ENCODE data around the gene SUMO1. TPM values are rescaled to one million over a fixed set of nuclear protein-coding genes. Genes with fewer than 3 reads are reported as not detected.
"Not testable (repeated sequence)": the region's sequence is repeated elsewhere in the genome, so short reads cannot be mapped to it uniquely, and the experiment has no call there.

SUMO1 gene
- total RNA-seq (91.2 TPM), polyA plus RNA-seq (ENCODE audit: insufficient read depth in 1 of 8, insufficient read length in 8 of 8, low replicate concordance in 1 of 8) (100 to 1,000 TPM in 4 of 8 donors, 10 to 100 TPM in 4; 92.4 to 125 (median 103) TPM)
- long read RNA-seq, donor 1, transcript SUMO1-203 (5 exons, 1,536 nt): major isoform, 33 of 36 reads
- long read RNA-seq, donor 1, partial matches to known transcripts: 0 of 36 reads
- long read RNA-seq, donor 1, other reads (novel, unspliced or antisense): 0 of 36 reads
- long read RNA-seq, donor 2, transcript SUMO1-203 (5 exons, 1,536 nt): major isoform, 11 of 12 reads
- long read RNA-seq, donor 2, partial matches to known transcripts: 0 of 12 reads
- long read RNA-seq, donor 2, other reads (novel, unspliced or antisense): 0 of 12 reads
- long read RNA-seq, donor 3, transcript SUMO1-203 (5 exons, 1,536 nt): major isoform, 59 of 66 reads
- long read RNA-seq, donor 3, partial matches to known transcripts: 0 of 66 reads
- long read RNA-seq, donor 3, other reads (novel, unspliced or antisense): 0 of 66 reads
- long read RNA-seq, donor 4, transcript SUMO1-203 (5 exons, 1,536 nt): major isoform, 31 of 35 reads
- long read RNA-seq, donor 4, partial matches to known transcripts: 0 of 35 reads
- long read RNA-seq, donor 4, other reads (novel, unspliced or antisense): 0 of 35 reads
- long read RNA-seq, donor 5, transcript SUMO1-203 (5 exons, 1,536 nt): major isoform, 122 of 136 reads
- long read RNA-seq, donor 5, partial matches to known transcripts: 0 of 136 reads
- long read RNA-seq, donor 5, other reads (novel, unspliced or antisense): 0 of 136 reads
- long read RNA-seq, donor 6, transcript SUMO1-202 (6 exons, 1,071 nt): minor isoform, 5 of 105 reads
- long read RNA-seq, donor 6, transcript SUMO1-203 (5 exons, 1,536 nt): major isoform, 96 of 105 reads
- long read RNA-seq, donor 6, partial matches to known transcripts: 0 of 105 reads
- long read RNA-seq, donor 6, other reads (novel, unspliced or antisense): 0 of 105 reads
- long read RNA-seq, donor 7, transcript SUMO1-203 (5 exons, 1,536 nt): major isoform, 60 of 66 reads
- long read RNA-seq, donor 7, partial matches to known transcripts: 0 of 66 reads
- long read RNA-seq, donor 7, other reads (novel, unspliced or antisense): 0 of 66 reads
- long read RNA-seq, donor 8, transcript SUMO1-203 (5 exons, 1,536 nt): major isoform, 57 of 98 reads
- long read RNA-seq, donor 8, partial matches to known transcripts: 36 of 98 reads
- long read RNA-seq, donor 8, other reads (novel, unspliced or antisense): 0 of 98 reads
- long read RNA-seq, donor 9, transcript SUMO1-203 (5 exons, 1,536 nt): major isoform, 42 of 45 reads
- long read RNA-seq, donor 9, partial matches to known transcripts: 0 of 45 reads
- long read RNA-seq, donor 9, other reads (novel, unspliced or antisense): 0 of 45 reads
- long read RNA-seq, donor 10, transcript SUMO1-203 (5 exons, 1,536 nt): major isoform, 76 of 276 reads
- long read RNA-seq, donor 10, transcript SUMO1-201 (4 exons, 831 nt): minor isoform, 5 of 276 reads
- long read RNA-seq, donor 10, partial matches to known transcripts: 192 of 276 reads
- long read RNA-seq, donor 10, other reads (novel, unspliced or antisense): 0 of 276 reads
- long read RNA-seq, donor 11, transcript SUMO1-203 (5 exons, 1,536 nt): major isoform, 58 of 61 reads
- long read RNA-seq, donor 11, partial matches to known transcripts: 0 of 61 reads
- long read RNA-seq, donor 11, other reads (novel, unspliced or antisense): 0 of 61 reads

DNA sequence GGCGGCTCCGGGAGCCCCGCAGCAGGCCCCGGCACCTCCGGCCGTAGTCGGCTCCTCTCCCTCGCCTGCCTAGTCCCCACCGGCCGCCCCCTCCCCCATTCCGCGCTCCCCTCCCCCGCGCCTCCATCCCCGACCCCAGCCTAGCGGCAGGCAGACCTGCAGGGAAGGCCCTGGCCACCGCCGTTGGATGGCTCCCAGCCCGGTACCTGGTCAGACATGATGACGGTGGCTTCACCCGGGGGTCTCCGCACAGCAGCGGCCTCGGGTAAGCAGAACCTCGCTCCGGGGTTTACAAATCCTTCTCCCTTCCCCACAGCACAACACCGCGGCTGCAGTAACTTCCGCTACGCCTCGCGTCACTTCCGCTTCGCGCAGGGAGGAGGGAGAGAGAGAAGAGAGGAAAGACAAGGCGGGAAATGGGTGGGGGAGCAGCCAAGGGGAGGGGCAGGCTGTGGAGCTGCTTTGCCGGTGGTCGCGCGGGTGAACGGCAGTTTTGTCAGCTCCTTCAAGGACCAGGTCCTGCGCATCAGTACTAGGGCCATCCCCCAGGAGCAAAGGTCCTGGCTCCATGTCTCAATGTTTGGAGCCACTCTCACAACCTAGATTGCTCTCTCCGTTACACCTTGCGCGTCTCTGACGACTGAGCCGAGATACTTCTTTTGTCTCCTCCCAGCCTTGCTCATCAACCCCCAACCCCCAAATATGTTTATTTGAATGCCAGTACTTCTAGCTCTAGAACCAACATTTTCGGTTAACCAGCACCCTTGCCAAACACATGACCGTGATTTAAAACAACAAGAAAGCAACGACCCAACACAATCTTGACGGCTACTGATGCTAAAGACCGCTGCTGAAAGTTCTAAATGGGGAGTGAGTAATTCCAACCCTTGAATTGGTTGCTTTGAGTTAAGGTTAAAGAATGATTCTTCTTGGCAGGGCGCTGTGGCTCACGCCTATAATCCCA lies at the start of gene SUMO1:
TSS of gene SUMO1 (minus strand) at position 364 of the 964 bp plus-strand sequence. CDS start at position 218, 146 bp downstream.
- Histone ChIP-seq H3K36me3 (ENCODE audit: control insufficient read depth, insufficient read depth, low read length) (no peaks in the 10 kb centered on the region), H3K27ac (ENCODE audit: low read length) (peak within 1 kb of the TSS; percentile 96), H3K4me3 (ENCODE audit: low read length) (peak within 1 kb of the TSS; percentile 98), H3K27me3 (ENCODE audit: control insufficient read depth, insufficient read depth, low read length) (peaks cover 3% of the 10 kb centered on the region), H3K4me1 (ENCODE audit: control insufficient read depth, insufficient read depth, low read length) (peaks cover 8% of the 10 kb centered on the region), H3K9me3 (replicated peaks; ENCODE audit: control insufficient read depth, low read depth, low read length) (no peaks in the 10 kb centered on the region)
- DNase-seq: peak; percentile 98
- under 1% methylated on average over 24 of the region's 54 CpGs for WGBS (ENCODE audit: insufficient coverage)

DNA sequence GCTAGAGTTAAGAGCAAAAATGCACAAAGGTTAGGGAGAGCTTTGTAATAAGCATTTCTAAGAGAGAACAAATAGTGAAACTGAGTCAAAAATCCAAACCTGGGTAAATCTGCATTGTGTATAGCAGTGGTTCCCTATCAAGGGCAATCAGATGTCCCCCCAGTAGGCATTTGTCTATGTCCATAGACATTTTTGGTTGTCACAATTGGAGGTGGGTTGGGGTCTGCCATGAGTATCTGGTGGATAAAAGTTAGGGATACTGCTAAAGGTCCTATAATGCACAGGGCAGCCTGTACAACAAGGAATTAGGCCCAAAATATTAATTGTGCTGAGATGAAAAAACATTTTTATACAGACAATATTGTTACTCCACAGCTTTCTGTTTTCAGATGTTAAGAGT lies 48.2 kb upstream of the SUMO1 start:
- H3K36me3 ChIP-seq (ENCODE audit: control insufficient read depth, insufficient read depth, low read length): peaks cover 57% of the 10 kb centered on the region
- no peaks in the 10 kb centered on the region for H3K27me3 ChIP-seq (ENCODE audit: control insufficient read depth, insufficient read depth, low read length)
- H3K4me1 ChIP-seq (ENCODE audit: control insufficient read depth, insufficient read depth, low read length): no peaks in the 10 kb centered on the region
- no peak overlapping the region for H3K4me3 ChIP-seq (ENCODE audit: low read length)
- H3K9me3 ChIP-seq (replicated peaks; ENCODE audit: control insufficient read depth, low read depth, low read length): no peaks in the 10 kb centered on the region
- no peak for DNase-seq
- H3K27ac ChIP-seq (ENCODE audit: low read length): no peak overlapping the region

- Histone ChIP-seq H3K9me3 (replicated peaks; ENCODE audit: control insufficient read depth, low read depth, low read length) (no peaks in the 10 kb centered on the region), H3K27me3 (ENCODE audit: control insufficient read depth, insufficient read depth, low read length) (no peaks in the 10 kb centered on the region), H3K4me1 (ENCODE audit: control insufficient read depth, insufficient read depth, low read length) (peaks cover 3% of the 10 kb centered on the region), H3K4me3 (ENCODE audit: low read length) (no peak overlapping the region), H3K27ac (ENCODE audit: low read length) (no peak overlapping the region), H3K36me3 (ENCODE audit: control insufficient read depth, insufficient read depth, low read length) (peaks cover 49% of the 10 kb centered on the region)
- no CpG with 5 or more reads among the region's 1 CpG for whole genome bisulfite sequencing (ENCODE audit: insufficient coverage)
- DNase-seq: peak; percentile 45
Measured at GRCh38 chr2:202278944-202279343, 40.5 kb upstream of the SUMO1 start.

DNA sequence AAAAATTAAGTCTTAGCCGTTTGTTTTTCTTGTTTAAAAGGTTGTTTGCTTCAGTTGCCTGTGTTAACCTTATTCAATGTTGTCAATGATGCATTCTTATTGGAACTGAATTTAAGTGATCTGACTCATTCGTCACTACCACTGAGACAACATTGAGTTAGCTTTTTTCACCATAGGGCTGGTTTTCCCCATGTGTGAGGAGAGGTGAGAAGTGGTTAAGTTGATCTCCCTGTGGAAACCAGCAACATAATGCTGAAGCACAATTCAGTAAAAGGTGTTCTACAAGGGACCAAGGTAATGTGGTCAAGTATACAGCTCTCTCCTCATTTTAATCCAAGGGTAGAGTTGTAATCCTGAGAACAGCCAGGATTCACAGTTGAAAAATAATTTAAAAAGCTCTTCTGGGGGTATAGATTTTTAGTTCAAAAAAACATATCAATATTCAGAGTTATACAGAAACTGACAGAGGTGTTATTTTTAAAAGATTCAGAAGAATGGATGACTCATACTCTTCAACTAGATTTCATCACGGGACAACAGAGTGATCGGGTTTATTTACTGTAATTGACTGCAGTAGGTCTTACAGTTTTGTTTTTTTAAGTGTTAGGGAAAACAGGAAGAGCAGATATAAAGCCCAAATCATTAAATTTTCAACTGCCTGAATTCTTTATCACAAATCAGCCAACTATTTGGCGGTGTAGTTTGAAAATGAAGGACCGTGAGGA lies 39.8 kb upstream of the SUMO1 start:
- Histone ChIP-seq H3K27ac (ENCODE audit: low read length) (no peak overlapping the region), H3K4me1 (ENCODE audit: control insufficient read depth, insufficient read depth, low read length) (peaks cover 3% of the 10 kb centered on the region), H3K4me3 (ENCODE audit: low read length) (no peak overlapping the region), H3K9me3 (replicated peaks; ENCODE audit: control insufficient read depth, low read depth, low read length) (no peaks in the 10 kb centered on the region), H3K27me3 (ENCODE audit: control insufficient read depth, insufficient read depth, low read length) (no peaks in the 10 kb centered on the region), H3K36me3 (ENCODE audit: control insufficient read depth, insufficient read depth, low read length) (peaks cover 43% of the 10 kb centered on the region)
- WGBS (ENCODE audit: insufficient coverage): no CpG with 5 or more reads among the region's 6 CpGs
- DNase-seq: no peak

- not testable (repeated sequence) for H3K27ac ChIP-seq (ENCODE audit: low read length); H3K9me3 ChIP-seq (replicated peaks; ENCODE audit: control insufficient read depth, low read depth, low read length); H3K4me1 ChIP-seq (ENCODE audit: control insufficient read depth, insufficient read depth, low read length); H3K27me3 ChIP-seq (ENCODE audit: control insufficient read depth, insufficient read depth, low read length); DNase-seq; H3K4me3 ChIP-seq (ENCODE audit: low read length)
- peaks cover 30% of the 10 kb centered on the region for H3K36me3 ChIP-seq (ENCODE audit: control insufficient read depth, insufficient read depth, low read length)
- 96% methylated on average over 3 of the region's 11 CpGs for WGBS (ENCODE audit: insufficient coverage)
Measured at GRCh38 chr2:202276078-202276720, 37.8 kb upstream of the SUMO1 start.

DNA sequence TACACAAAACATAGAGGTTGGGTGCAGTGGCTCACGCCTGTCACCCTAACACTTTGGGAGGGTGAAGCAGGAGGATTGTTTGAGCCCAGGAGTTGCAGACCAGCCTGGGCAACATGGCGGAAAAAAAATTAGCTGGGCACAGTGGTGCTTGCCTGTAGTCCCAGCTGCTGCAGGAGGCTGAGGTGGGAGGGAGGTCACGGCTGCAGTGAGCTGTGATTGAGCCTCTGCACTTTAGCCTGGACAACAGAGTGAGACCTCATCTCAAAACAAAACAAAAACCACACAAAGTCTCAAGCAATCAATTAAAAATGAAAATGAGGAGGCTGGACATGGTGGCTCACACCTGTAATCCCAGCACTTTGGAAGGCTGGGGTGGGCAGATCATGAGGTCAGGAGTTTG lies 32.1 kb upstream of the SUMO1 start:
- Histone ChIP-seq H3K4me3 (ENCODE audit: low read length) (no peak overlapping the region), H3K27me3 (ENCODE audit: control insufficient read depth, insufficient read depth, low read length) (no peaks in the 10 kb centered on the region), H3K36me3 (ENCODE audit: control insufficient read depth, insufficient read depth, low read length) (peaks cover 2% of the 10 kb centered on the region), H3K27ac (ENCODE audit: low read length) (no peak overlapping the region), H3K9me3 (replicated peaks; ENCODE audit: control insufficient read depth, low read depth, low read length) (no peaks in the 10 kb centered on the region), H3K4me1 (ENCODE audit: control insufficient read depth, insufficient read depth, low read length) (no peaks in the 10 kb centered on the region)
- no peak for DNase-seq
- no CpG with 5 or more reads among the region's 3 CpGs for WGBS (ENCODE audit: insufficient coverage)

DNA sequence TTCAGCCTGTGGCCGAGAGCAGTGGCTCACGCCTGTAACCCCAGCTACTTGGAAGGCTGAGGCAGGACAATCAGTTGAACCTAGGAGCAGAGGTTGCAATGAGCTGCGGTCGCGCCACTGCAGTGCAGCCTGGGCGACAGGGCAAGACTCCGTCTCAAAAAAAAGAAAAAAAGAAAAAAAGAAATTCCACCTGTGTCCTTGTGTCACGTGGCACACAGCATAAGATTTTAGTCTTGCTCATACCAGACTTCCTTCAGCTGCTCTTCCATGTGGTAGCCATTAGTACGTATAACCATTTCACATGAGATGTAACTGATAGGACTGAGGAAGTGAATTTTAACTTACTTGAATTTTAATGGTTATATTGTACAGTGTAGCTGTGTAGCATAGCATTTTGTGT lies 31.2 kb upstream of the SUMO1 start:
- Histone ChIP-seq H3K4me3 (ENCODE audit: low read length) (no peak overlapping the region), H3K27ac (ENCODE audit: low read length) (no peak overlapping the region), H3K4me1 (ENCODE audit: control insufficient read depth, insufficient read depth, low read length) (peaks cover 4% of the 10 kb centered on the region), H3K36me3 (ENCODE audit: control insufficient read depth, insufficient read depth, low read length) (no peaks in the 10 kb centered on the region), H3K9me3 (replicated peaks; ENCODE audit: control insufficient read depth, low read depth, low read length) (no peaks in the 10 kb centered on the region), H3K27me3 (ENCODE audit: control insufficient read depth, insufficient read depth, low read length) (no peaks in the 10 kb centered on the region)
- peak; percentile 25 for DNase-seq
- WGBS (ENCODE audit: insufficient coverage): 43% methylated on average over 6 of the region's 9 CpGs

DNA sequence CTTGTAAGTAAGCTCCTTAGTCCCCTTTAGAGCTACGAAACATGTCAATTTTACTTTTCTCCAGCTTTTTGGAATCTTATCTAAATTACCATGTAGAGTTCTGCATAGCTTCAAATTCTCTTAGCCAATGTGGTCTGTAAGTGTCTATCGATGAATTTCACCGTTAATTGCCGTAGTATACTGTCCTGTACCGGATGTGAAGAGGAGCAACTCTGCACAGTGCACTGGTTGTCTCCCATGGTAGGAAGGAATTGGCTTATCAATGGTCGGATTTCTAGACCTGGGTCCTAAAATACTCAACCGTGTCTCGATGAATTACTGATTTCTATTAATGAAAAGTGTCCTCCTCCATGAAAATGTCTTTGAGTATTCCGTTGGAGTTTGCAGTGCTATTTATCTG lies 29.1 kb upstream of the SUMO1 start:
- no peak overlapping the region for H3K27ac ChIP-seq (ENCODE audit: low read length)
- H3K4me3 ChIP-seq (ENCODE audit: low read length): peak overlapping the region; percentile 100
- 27% methylated on average over 2 of the region's 9 CpGs for WGBS (ENCODE audit: insufficient coverage)
- H3K36me3 ChIP-seq (ENCODE audit: control insufficient read depth, insufficient read depth, low read length): no peaks in the 10 kb centered on the region
- peaks cover 4% of the 10 kb centered on the region for H3K4me1 ChIP-seq (ENCODE audit: control insufficient read depth, insufficient read depth, low read length)
- H3K9me3 ChIP-seq (replicated peaks; ENCODE audit: control insufficient read depth, low read depth, low read length): no peaks in the 10 kb centered on the region
- no peak for DNase-seq
- H3K27me3 ChIP-seq (ENCODE audit: control insufficient read depth, insufficient read depth, low read length): no peaks in the 10 kb centered on the region
